ENCODE measurements around the gene PPIF.

Gene PPIF

GRCh38 chr10:79320820-79321493 lies 26.3 kb upstream of the PPIF start:
- TF ChIP-seq CTCF (IDR thresholded peaks at IDR 0.05) = no peak
- peaks cover 0 to 15% (median 6%) of the 10 kb centered on the region in 4 donors for H3K4me1 ChIP-seq
- H3K9me3 ChIP-seq = no peaks in the 10 kb centered on the region
- no peaks in the 10 kb centered on the region for H3K27me3 ChIP-seq
- no peak overlapping the region for H3K27ac ChIP-seq
- intact Hi-C loops (cut with DNase I; ENCODE audit: low total_unique reads) = no loop called here
- H3K36me3 ChIP-seq = no peaks in the 10 kb centered on the region
- DNase-seq = no peak
- H3K4me3 ChIP-seq = no peak overlapping the region

- intact Hi-C loops (cut with DNase I; ENCODE audit: low total_unique reads) = no loop called here
- TF ChIP-seq CTCF (IDR thresholded peaks at IDR 0.05) = no peak
- H3K4me3 ChIP-seq = no peak overlapping the region
- no peaks in the 10 kb centered on the region for H3K36me3 ChIP-seq
- peaks cover 0 to 15% (median 6%) of the 10 kb centered on the region in 4 donors for H3K4me1 ChIP-seq
- H3K27me3 ChIP-seq = no peaks in the 10 kb centered on the region
- H3K27ac ChIP-seq = no peak overlapping the region
- DNase-seq = no peak
- H3K9me3 ChIP-seq = no peaks in the 10 kb centered on the region
Measured at GRCh38 chr10:79321494-79321882, 25.8 kb upstream of the PPIF start.

- H3K4me1 ChIP-seq = peaks cover 0 to 11% (median 6%) of the 10 kb centered on the region in 4 donors
- H3K27ac ChIP-seq = no peak overlapping the region
Measured at GRCh38 chr10:79321951-79322350, 25.3 kb upstream of the PPIF start.

GRCh38 chr10:79322616-79323543 lies 24.4 kb upstream of the PPIF start:
- no peaks in the 10 kb centered on the region for H3K36me3 ChIP-seq
- H3K27me3 ChIP-seq = no peaks in the 10 kb centered on the region
- peaks cover 0 to 4% (median 1%) of the 10 kb centered on the region in 4 donors for H3K4me1 ChIP-seq
- peak; percentile 75 to 76 for DNase-seq
- intact Hi-C loops (cut with DNase I; ENCODE audit: low total_unique reads) = no loop called here
- H3K9me3 ChIP-seq = no peaks in the 10 kb centered on the region
- H3K27ac ChIP-seq = no peak overlapping the region
- TF ChIP-seq CTCF (IDR thresholded peaks at IDR 0.05) = no peak
- no peak overlapping the region for H3K4me3 ChIP-seq

More at GRCh38 chr10:79321951-79322350, 25.3 kb upstream of the PPIF start:
- intact Hi-C loops (cut with DNase I; ENCODE audit: low total_unique reads) = no loop called here
- H3K36me3 ChIP-seq = no peaks in the 10 kb centered on the region
- no peak overlapping the region for H3K4me3 ChIP-seq
- H3K27me3 ChIP-seq = no peaks in the 10 kb centered on the region
- DNase-seq = no peak
- no peak for TF ChIP-seq CTCF (IDR thresholded peaks at IDR 0.05)
- no peaks in the 10 kb centered on the region for H3K9me3 ChIP-seq

- no peaks in the 10 kb centered on the region for H3K9me3 ChIP-seq
- TF ChIP-seq CTCF (IDR thresholded peaks at IDR 0.05) = no peak
- no peaks in the 10 kb centered on the region for H3K36me3 ChIP-seq
- no peaks in the 10 kb centered on the region for H3K4me1 ChIP-seq
- no peak overlapping the region for H3K27ac ChIP-seq
- H3K4me3 ChIP-seq = no peak overlapping the region
- H3K27me3 ChIP-seq = no peaks in the 10 kb centered on the region
- DNase-seq = no peak
- intact Hi-C loops (cut with DNase I; ENCODE audit: low total_unique reads) = no loop called here
Measured at GRCh38 chr10:79323602-79324001, 23.7 kb upstream of the PPIF start.
